ENCODE results near the gene ATP7B. TPM values are rescaled to one million over a fixed set of nuclear protein-coding genes. Genes with fewer than 3 reads are reported as not detected.

Gene ATP7B
- total and polyA plus RNA-seq, 2 experiments from 2014 or later: 2.2 to 12.8 TPM

GRCh38 chr13:51902776-51903175, 108.5 kb downstream of the ATP7B start:
- Histone ChIP-seq H3K4me2 (no peak overlapping the region), H3F3A (replicated peaks; ENCODE audit: low read depth) (no peaks in the 10 kb centered on the region), H3K4me3 (no peak overlapping the region), H3K27ac (ENCODE audit: low read depth) (no peak overlapping the region), H3K79me2 (replicated peaks; ENCODE audit: insufficient read depth) (no peaks in the 10 kb centered on the region), H3K27me3 (ENCODE audit: insufficient read depth) (no peaks in the 10 kb centered on the region), H3K4me1 (ENCODE audit: insufficient read depth) (peaks cover 3% of the 10 kb centered on the region; the same call in 1 of the 2 replicates), H2AFZ (no peak overlapping the region), H3K36me3 (ENCODE audit: insufficient read depth) (no peaks in the 10 kb centered on the region), H4K20me1 (replicated peaks; ENCODE audit: insufficient read depth) (no peaks in the 10 kb centered on the region), H3K9me2 (ENCODE audit: insufficient read depth) (no peaks in the 10 kb centered on the region; the same call in 1 of the 2 replicates)
- Mint-ChIP-seq H3K4me3 (no peak overlapping the region), H3K27ac (no peak overlapping the region), H3K4me1 (peaks cover 14% of the 10 kb centered on the region), H3K36me3 (ENCODE audit: low read depth) (no peaks in the 10 kb centered on the region), H3K27me3 (ENCODE audit: insufficient read depth, low read depth, poor library complexity) (peaks cover 4% of the 10 kb centered on the region), H3K9me3 (no peaks in the 10 kb centered on the region)
- DNase-seq (ENCODE audit: low spot score): no peak
- TF ChIP-seq REST (IDR thresholded peaks at IDR 0.05; ENCODE audit: unreplicated experiment) (no peak), ZNF462 (CRISPR knock-in tag; IDR thresholded peaks at IDR 0.05) (no peak), ZNF114 (CRISPR knock-in tag; IDR thresholded peaks at IDR 0.05) (no peak), ZNF331 (CRISPR knock-in tag; IDR thresholded peaks at IDR 0.05; ENCODE audit: low read depth) (no peak), CTCF (conservative IDR thresholded peaks at IDR 0.05; ENCODE audit: low read depth in 2 of 2) (no peak), POLR2AphosphoS5 (IDR thresholded peaks at IDR 0.05; ENCODE audit: low read depth) (no peak), NANOG (IDR thresholded peaks at IDR 0.05; ENCODE audit: borderline replicate concordance) (no peak), JUNB (IDR thresholded peaks at IDR 0.05; ENCODE audit: unreplicated experiment) (no peak), ETS1 (IDR thresholded peaks at IDR 0.05) (no peak), CREB1 (CRISPR knock-in tag; IDR thresholded peaks at IDR 0.05; ENCODE audit: low read depth) (no peak), EZH2 (IDR thresholded peaks at IDR 0.05; ENCODE audit: low read depth, unreplicated experiment) (no peak), EZH2phosphoT487 (IDR thresholded peaks at IDR 0.05; ENCODE audit: unreplicated experiment) (no peak)
- no peak for ATAC-seq
